WTC11 (cell line): Measurements from ENCODE around the gene SLC12A8.

Experiments used
- ATF2 ChIP-seq: sonication (generic); formaldehyde crosslinking; IDR thresholded peaks from 2 replicates; pipeline ENCODE4 v1.8.1; 2022; ENCODE audit warnings: low read depth, missing genetic modification reagents, borderline replicate concordance
- CTCF ChIP-seq: fragments of 200-600 bp; IDR thresholded peaks from 2 replicates; pipeline ENCODE4 v1.8.0; 2022; ENCODE audit warnings: antibody characterized with exemption
- ERG ChIP-seq: fragments of 250-450 bp; sonication (Bioruptor Pico); IDR thresholded peaks from 2 replicates; pipeline ENCODE4 v1.8.0; 2021; ENCODE audit warnings: mild to moderate bottlenecking
- FOXK1 ChIP-seq: sonication (generic); formaldehyde crosslinking; IDR thresholded peaks from 2 replicates; pipeline ENCODE4 v1.8.0; 2022; ENCODE audit warnings: mild to moderate bottlenecking, moderate library complexity, missing genetic modification reagents
- IRF2 ChIP-seq: sonication (generic); formaldehyde crosslinking; IDR thresholded peaks from 2 replicates; pipeline ENCODE4 v1.8.0; 2022; ENCODE audit warnings: low read depth, missing genetic modification reagents, borderline replicate concordance
- JUN ChIP-seq: sonication (generic); formaldehyde crosslinking; IDR thresholded peaks from 2 replicates; pipeline ENCODE4 v1.8.0; 2023; ENCODE audit warnings: mild to moderate bottlenecking, missing genetic modification reagents
- NFYB ChIP-seq: sonication (generic); formaldehyde crosslinking; conservative IDR thresholded peaks from 2 replicates; pipeline ENCODE4 v1.8.0; 2022; ENCODE audit warnings: low read depth, missing genetic modification reagents
- TCF7 ChIP-seq: sonication (generic); formaldehyde crosslinking; IDR thresholded peaks from 2 replicates; pipeline ENCODE4 v1.8.0; 2022; ENCODE audit warnings: mild to moderate bottlenecking, low read depth, missing genetic modification reagents, moderate library complexity
- TP53 ChIP-seq: sonication (generic); formaldehyde crosslinking; IDR thresholded peaks from 2 replicates; pipeline ENCODE4 v1.8.1; 2023; ENCODE audit warnings: mild to moderate bottlenecking, missing genetic modification reagents
- ZNF263 ChIP-seq: sonication (generic); formaldehyde crosslinking; IDR thresholded peaks from 2 replicates; pipeline ENCODE4 v1.8.1; 2022; ENCODE audit warnings: low read depth, mild to moderate bottlenecking, moderate library complexity, missing genetic modification reagents
- ZNF512 ChIP-seq: sonication (generic); formaldehyde crosslinking; IDR thresholded peaks from 2 replicates; pipeline ENCODE4 v1.8.1; 2022; ENCODE audit warnings: missing genetic modification reagents, borderline replicate concordance
- ZNF671 ChIP-seq: fragments of 250-450 bp; sonication (Bioruptor Pico); IDR thresholded peaks from 2 replicates; pipeline ENCODE4 v1.8.0; 2021; ENCODE audit warnings: mild to moderate bottlenecking
- TF ChIP-seq, protein P1 (sequence below): sonication (generic); formaldehyde crosslinking; IDR thresholded peaks from 2 replicates; pipeline ENCODE4 v1.8.0; 2022; ENCODE audit warnings: mild to moderate bottlenecking, missing genetic modification reagents

- TF ChIP-seq ZNF512 (CRISPR knock-in tag) (no peak), CTCF (no peak), JUN (CRISPR knock-in tag) (no peak), IRF2 (no peak), ERG (CRISPR knock-in tag) (no peak), ATF2 (CRISPR knock-in tag) (no peak), TP53 (CRISPR knock-in tag) (no peak), ZNF263 (no peak), TCF7 (CRISPR knock-in tag) (no peak), FOXK1 (CRISPR knock-in tag) (no peak), NFYB (CRISPR knock-in tag) (no peak), ZNF671 (CRISPR knock-in tag) (no peak)
- TF ChIP-seq, protein P1, sequence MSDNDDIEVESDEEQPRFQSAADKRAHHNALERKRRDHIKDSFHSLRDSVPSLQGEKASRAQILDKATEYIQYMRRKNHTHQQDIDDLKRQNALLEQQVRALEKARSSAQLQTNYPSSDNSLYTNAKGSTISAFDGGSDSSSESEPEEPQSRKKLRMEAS (CRISPR knock-in tag) = no peak
Measured at GRCh38 chr3:125059488-125060245, 152.9 kb downstream of the SLC12A8 start.
